ENCODE measurements around the gene ANAPC15. TPM values are rescaled to one million over a fixed set of nuclear protein-coding genes. Genes with fewer than 3 reads are reported as not detected.
"Not testable (repeated sequence)": the region's sequence is repeated elsewhere in the genome, so short reads cannot be mapped to it uniquely, and the experiment has no call there.

ANAPC15 gene
- 30.8 TPM for polyA plus RNA-seq (ENCODE audit: insufficient read length)

DNA sequence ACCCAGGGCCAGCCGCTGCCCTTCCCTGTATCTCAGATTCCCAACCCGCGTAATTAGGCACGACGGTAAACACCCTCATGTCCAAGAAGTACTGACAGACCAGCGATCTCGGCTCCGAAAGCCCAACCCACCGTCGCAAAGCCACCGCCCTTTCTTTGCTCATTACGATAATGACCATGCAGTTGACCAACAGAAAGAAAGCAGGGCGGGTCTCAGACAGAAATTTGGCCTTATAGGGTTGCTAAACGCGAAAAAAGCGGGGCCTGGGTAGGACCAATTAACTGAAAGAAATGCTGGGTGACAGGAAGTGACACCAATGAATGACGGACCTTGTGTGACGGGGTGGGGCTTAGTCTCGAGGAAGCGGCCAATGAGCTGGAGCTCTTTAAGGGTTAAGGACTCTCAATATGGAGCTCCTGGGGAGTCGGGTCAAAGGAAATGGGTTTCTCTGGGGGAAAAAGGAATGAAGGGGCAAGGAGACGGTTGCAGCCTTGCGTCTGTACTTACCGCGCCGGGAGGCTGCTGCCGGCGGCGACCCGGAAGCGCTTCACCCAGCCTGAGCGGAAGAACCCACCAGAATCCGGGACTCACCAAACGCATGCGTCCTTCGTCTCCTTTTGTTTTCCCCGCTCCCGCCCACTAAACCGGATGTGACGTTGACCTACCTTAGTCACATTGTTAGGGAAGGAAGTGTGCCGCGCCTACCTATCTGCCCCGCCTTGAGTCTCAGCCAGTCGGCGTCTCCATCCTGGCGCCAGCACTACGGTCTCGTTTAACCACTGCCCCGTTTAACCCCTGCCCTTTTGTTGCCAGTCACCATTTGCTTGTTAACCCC is at the start of gene ANAPC15:
Gene ANAPC15 (minus strand): TSS at position 553 of the 835 bp plus-strand sequence. CDS start 1,419 bp downstream, outside the sequence.
- DNase-seq (ENCODE audit: low read depth): peak; percentile 99

DNA sequence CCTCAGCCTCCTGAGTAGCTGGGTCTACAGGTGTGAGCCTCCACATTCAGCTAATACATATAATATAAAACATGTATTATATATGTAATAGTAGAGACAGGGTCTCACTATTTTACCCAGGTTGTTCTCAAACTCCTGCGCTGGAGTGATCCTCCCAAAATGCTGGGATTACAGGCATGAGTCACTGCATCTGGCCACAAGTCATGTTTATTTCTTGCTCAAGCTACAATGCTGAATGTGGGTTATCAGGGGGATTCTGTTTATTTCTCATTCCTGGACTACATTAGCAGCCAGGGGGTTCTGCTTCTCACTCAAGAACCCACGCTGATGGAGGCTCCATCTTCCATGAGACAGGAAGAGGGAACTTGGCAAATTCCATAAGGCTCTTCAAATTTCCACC is 47.8 kb upstream of the ANAPC15 start:
- no peak for DNase-seq (ENCODE audit: low read depth)

DNA sequence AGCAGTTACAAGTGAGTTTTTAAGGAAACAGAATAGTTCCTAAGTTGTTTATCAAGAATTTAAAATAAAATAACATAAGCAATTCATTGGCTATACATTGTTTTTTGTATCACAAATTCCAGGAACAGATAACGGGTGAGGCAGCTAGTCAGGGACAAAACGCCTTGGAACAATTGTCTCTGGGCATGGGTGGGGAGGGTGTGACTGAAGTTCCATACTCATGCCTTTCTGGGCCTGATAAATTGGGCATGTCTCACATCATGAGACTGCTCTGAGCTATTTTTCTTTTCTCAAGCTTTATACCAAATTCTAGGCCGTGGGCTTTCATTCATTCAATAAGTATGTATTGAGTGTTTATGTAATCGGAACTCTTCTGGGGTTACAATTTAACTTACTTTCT is 44.6 kb upstream of the ANAPC15 start:
- DNase-seq (ENCODE audit: low read depth): no peak

DNA sequence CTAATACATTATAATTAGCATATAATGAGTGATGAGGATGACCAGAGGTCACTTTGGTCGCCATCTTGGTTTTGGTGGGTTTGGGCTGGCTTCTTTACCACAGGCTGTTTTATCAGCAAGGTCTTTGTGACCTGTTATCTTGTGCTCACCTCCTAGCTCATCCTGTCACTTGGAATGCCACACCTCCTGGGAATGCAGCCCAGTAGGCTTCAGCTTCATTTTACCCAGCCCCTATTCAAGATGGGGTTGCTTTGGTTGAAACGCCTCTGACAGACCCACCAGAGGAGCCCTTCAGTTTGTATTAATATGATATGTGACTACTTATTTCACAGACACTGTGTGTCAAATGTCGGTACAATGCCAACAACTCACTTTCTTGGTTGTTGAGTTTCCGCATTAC is 43.3 kb upstream of the ANAPC15 start:
- no peak for DNase-seq (ENCODE audit: low read depth)

DNA sequence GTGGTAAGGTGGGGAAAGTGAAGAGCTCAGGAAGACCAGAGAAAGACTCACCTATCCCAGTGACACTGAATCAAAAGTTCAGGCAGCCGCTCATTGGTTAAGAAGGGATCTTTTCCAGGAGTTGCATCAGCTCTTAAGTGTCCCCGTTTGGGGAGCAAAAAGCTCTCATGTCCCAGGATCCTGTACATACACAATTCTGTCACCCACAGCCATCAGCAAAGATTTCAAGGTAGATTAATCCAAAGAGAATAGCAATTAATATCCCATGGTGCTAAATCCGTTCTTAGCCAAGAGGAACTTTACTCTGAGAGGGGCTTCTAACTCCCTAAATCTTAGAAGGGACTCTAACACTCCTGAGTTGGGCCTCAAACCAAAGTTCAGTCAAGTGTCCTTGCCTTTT is 42.3 kb upstream of the ANAPC15 start:
- no peak for DNase-seq (ENCODE audit: low read depth)

DNA sequence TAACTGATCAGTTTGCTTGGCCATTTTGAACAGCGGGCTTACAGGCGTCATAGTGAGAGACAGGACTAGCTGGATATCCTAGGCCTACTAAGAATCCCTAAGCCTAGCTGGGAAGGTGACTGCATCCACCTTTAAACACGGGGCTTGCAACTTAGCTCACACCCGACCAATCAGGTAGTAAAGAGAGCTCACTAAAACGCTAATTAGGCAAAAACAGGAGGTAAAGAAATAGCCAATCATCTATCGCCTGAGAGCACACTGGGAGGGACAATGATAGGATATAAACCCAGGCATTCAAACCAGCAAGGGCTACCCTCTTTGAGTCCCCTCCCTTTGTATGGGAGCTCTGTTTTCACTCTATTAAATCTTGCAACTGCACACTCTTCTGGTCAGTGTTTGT is 41.4 kb upstream of the ANAPC15 start:
- not testable (repeated sequence) for DNase-seq (ENCODE audit: low read depth)

DNA sequence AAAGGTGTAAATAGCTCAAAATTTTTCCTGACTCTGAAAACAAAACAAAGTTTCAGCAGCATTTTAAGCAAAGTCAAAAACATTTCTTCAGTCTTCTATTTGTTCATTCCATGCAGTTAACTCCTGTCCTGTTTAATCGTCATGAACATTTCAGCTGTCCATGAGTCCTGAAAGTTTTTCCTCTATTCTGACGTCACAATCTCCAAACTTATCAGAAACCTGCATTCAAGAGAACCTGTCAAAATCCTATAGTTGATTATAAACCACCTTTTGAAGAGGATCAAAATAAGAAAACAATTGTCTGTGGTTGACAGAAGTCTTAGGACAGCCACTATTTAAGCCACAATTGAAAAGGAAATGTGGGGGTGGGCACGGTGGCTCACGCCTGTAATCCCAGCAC is 38.4 kb upstream of the ANAPC15 start:
- no peak for DNase-seq (ENCODE audit: low read depth)

DNA sequence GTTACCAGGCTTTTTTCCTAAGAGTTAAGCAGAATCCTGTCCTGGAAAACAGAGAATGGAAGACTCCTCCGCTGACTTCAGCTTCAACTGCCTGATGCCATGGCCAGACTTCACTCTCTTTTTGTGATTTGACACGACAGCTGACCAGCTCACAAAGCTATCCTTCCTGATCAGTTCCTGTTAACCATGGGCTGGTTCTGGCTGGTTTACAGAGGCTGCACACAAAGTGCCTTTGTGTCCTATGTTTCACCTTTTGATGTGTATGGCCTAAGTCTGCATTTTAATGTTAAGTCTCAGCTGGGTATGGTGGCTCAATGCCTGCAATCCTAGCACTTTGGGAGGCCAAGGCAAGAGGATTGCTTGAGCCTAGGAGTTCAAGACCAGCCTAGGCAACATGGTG is 34.1 kb upstream of the ANAPC15 start:
- no peak for DNase-seq (ENCODE audit: low read depth)

DNA sequence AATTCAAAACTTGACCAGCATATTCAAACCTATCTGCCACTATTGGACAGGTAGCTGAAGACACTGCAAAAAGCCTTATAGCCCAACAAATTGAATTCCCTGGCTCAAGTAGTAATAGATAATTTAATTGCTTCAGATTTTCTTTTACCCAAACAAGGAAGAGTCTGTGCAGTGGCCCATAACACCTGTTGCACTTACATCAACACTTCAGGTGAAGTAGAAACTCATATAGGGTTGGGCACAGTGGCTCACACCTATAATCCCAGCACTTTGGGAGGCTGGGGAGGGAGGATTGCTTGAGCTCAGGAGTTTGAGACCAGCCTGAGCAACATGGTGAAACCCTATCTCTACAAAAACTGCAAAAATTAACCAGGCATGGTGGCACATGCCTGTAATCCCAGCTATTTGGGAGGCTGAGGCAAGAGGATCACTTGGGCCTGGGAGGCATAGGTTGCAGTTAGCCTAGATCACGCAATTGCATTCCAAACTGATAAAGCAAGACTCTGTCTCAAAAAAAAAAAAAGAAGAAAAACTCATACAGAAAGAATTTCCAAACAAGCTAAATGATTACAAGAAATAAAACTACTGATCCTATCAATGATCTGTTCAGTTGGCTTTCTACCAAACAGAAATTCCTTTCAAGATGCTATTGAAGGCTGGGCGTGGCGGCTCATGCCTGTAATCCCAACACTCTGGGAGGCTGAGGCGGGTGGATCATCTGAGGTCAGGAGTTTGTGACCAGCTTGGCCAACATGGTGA is 32.5 kb upstream of the ANAPC15 start:
- no peak for DNase-seq (ENCODE audit: low read depth)

DNA sequence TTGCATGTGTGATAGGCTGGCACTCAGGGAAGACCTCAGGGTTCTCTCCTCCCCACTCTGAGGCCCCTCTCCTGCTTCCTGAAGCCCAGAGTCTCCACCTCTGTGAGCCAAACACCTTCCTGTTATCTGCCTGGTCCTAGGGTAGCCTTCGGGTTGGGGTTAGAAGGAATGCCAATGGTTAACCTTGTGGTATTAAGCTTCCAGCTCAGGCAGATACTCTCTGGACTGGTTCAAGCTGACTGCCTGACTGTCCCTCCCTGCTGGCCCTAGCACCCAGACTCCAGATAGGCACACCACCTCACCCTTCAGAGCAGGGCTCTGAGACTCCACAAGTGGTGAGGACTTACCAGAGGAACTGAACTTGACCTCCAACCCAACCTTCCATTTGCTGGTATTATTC is 30.0 kb upstream of the ANAPC15 start:
- not testable (repeated sequence) for DNase-seq (ENCODE audit: low read depth)

DNA sequence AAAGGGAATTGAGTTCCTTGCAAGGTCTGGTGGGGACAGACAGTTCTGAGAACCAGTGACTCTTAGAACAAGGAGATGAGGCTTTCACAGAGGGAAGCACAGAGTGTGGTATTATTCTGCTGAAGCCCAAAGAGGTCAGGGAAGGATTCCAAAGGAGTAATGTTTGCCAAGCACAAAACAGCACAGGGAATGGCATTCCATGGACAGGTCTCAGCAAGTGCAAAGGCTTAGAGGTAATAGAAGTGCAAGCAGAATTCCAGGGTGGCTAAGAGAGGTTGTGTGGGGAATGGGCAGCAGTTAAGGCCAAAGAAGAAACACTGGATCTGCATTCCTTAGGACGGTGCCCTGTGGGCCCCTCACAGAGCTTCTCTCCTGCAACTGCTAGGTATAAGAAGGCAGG is 29.6 kb upstream of the ANAPC15 start:
- not testable (repeated sequence) for DNase-seq (ENCODE audit: low read depth)

DNA sequence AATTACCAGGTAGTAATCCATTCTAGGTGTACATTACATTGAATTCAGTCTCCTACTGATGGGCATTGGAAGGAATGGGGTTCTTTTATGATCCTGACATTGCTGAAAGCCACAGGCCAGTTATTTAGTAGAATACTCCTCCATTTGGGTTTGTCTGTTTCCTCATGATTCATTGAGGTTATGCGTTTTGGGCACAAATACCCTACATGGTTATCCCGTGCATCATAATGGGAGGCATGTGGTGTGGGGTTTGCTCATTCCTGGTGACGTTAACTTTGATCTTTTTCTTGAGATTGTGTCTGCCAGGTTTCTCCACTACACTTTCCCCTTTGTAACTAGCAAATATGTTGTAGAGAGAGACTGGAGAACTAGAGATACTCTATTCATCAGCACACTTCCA is 28.6 kb upstream of the ANAPC15 start:
- DNase-seq (ENCODE audit: low read depth): no peak

DNA sequence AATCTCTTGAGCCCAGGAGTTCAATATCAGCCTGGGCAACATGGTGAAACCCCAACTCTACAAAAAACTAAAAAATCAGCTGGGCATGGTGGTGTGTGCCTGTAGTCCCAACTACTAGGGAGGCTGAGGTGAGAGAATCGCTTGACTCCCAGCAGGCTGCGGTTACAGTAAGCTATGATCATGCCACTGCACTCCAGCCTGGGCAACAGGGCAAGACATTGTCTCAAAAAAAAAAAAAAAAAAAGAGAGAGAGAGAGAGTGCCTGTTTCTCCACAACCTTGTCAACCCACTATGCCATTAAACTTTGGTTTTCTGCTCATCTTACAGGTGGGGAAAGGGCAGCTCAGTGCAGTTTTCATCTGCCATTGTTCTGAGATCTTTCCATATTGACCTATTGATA is 28.2 kb upstream of the ANAPC15 start:
- no peak for DNase-seq (ENCODE audit: low read depth)

DNA sequence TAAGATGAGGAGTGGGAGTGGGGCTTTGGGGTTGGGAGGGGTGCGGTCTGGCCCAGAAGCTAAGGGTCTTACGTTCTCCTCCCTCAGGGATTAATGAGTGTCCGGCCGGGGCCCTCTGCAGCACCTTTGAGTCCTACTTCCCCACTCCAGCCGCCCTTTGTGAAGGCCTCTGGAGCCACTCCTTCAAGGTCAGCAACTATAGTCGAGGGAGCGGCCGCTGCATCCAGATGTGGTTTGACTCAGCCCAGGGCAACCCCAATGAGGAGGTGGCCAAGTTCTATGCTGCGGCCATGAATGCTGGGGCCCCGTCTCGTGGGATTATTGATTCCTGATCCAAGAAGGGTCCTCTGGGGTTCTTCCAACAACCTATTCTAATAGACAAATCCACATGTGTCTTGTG is 27.0 kb upstream of the ANAPC15 start:
- DNase-seq (ENCODE audit: low read depth): no peak

DNA sequence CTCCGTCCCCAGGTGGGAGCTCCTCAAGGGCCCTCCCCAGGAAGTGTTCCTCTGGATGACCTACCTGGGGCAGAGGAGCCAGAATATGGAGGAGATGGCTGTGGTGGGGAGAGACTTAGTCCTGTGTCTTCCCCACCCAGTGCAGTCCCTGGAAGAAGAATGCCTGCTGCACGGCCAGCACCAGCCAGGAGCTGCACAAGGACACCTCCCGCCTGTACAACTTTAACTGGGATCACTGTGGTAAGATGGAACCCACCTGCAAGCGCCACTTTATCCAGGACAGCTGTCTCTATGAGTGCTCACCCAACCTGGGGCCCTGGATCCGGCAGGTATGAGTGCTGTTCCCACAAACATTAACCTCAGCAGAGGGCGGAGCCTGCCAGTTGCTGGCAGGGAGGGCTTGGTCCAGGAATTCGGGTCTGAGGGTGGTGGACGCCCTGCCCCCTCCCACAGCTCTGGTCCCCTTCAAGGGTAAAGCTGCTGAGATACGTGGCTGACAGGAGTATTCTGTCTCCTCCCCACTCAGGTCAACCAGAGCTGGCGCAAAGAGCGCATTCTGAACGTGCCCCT is 26.4 kb upstream of the ANAPC15 start:
- no peak for DNase-seq (ENCODE audit: low read depth)

DNA sequence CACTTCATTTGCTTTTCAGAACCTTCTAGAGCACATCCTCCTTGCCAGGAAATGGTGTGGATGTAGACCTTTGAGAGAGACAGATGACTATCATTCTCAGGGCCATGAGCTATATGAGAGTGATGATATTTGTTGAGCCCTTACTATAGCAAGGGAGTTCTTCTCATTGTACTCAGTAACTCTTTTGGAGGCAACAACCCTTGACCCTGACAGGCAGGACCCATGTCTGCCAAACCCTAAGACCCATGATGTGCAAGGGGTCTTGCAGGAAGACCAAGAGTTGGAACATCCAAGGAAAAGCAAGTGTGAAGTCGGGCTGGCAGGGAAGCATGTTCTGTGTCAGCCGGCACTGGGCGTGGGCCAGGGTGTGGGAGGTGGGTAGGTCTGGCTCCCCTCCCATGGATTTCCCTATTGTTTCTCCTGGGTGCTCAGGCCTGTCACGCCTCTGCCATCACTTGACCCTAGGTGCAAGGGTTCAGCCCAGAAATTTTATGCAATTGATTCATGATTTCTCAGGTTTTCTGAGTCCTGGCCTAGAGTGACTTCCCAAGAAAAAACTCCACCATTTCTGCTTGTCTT is 24.3 kb upstream of the ANAPC15 start:
- DNase-seq (ENCODE audit: low read depth): no peak

DNA sequence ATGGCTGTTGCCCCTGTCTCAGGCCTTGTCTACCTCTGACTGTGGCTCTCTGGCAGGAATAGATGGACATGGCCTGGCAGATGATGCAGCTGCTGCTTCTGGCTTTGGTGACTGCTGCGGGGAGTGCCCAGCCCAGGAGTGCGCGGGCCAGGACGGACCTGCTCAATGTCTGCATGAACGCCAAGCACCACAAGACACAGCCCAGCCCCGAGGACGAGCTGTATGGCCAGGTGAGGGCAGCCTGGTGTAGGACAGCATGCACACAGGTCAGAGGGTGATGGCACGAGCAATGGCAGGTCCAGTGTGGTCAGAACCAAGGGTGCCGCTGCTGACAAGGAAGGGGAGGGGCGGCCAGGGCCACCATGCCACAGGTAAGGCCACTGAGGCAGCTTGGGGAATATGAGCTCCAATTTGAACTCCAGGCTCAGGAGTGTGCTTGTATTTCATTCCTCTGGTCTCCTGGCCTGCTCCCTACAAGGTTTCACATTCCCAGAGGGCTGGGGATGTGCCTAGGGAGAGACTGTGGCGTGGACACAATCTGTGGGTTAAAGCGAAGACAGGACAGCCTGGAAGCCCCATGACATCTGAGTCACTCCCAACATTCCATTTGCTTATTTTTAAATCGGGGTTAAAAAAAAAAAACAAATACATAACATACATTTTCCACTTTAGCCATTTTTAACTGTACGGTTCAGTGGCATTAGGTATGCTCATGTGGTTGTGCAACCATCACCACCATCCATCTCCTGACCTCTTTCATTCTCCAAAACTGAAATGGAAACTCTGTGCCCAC is 23.6 kb upstream of the ANAPC15 start:
- no peak for DNase-seq (ENCODE audit: low read depth)

DNA sequence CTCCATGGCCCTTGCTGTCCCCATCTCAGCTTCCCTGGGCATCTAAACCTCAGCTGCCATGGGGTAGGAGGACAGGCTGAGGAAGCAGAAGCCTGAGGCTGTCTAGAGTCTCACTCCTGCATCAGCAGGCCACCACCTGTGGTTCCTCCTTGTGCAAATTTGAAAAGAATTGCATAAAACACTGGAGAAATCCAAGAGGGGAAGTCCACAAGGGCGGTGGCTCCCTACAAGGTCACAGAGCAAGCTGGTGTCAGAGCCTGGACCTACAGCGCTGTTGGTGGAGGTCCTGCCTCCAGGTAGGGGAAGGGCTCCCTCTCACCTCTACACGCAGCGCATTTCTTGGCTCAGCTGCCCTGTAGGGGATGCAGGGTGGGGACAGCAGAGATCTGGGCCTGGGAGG is 23.0 kb upstream of the ANAPC15 start, which contains the start of gene FOLR3:
Gene FOLR3 (plus strand): TSS at position 253 of the 400 bp plus-strand sequence. CDS start 228 bp downstream, outside the sequence.
- DNase-seq (ENCODE audit: low read depth): not testable (repeated sequence)

DNA sequence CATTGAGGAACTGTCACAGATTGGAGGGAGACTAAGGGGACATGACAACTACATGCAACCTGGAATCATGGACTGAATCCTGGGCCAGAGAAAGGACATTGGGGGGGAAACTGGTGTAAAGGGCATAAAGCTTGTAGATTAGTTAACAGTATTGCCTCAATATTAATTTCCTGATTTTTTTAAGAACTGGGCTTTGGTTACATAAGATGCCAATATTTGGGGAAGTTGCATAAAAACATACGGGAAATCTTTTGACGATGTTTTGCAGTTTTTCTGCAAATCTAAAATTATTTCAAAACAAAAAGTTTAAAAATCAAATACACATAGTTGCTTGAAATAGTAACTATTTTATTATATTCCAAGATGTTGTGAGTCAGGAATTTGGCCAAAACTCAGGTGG is 20.2 kb upstream of the ANAPC15 start:
- no peak for DNase-seq (ENCODE audit: low read depth)

DNA sequence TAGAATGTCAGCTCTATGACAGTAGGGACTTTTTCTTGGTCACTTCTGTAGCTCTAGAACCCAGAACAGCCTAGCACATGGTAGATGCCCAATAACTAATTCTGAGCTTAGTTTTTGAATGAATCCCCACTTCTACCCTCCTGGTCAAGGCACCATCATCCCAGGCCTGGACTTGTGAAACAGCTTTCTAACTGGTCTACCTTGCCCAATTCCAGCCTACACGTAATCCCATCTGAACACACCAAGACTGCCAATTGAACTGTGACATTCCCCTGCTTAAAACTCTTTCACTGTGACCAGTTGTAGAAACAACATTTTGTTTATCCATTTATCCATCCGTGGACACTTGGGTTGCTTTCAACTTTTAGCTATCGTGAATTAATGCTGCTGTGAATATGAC is 16.9 kb upstream of the ANAPC15 start:
- no peak for DNase-seq (ENCODE audit: low read depth)

DNA sequence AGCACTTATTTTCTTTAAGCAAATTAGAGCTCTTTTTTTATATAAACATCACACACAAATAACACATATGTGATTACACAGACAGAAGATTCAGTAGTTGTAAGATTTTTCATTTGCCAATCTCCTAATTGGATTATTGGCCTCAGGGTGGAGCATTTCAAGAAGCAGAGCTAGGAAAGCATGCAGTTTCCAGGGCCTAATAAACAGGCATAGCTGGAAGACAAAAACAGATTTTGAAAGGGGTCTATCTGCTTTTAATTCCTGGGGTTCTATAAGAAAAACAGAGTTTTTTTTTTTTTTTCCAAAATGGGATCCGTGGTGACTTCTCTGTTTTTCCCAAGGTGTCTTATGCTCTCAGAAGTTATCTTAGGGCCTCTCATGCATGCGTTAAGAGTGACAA is 15.4 kb upstream of the ANAPC15 start:
- DNase-seq (ENCODE audit: low read depth): no peak
